HL-60 (cell line): Measurements from ENCODE around the gene CELA2B.

Experiments
- CTCF ChIP-seq: IDR thresholded peaks from one replicate; pipeline ENCODE4 v1.5.1; 2011; ENCODE audit warnings: low read length, control low read depth, inconsistent platforms; ENCODE audit not compliant: insufficient read depth
- GABPA ChIP-seq: IDR thresholded peaks from 2 replicates; pipeline ENCODE4 v1.6.1; 2012; ENCODE audit warnings: low read depth
- POLR2AphosphoS5 ChIP-seq: IDR thresholded peaks from 2 replicates; pipeline ENCODE4 v1.6.1; 2012; ENCODE audit warnings: low read depth
- REST ChIP-seq: IDR thresholded peaks from 2 replicates; pipeline ENCODE4 v1.6.1; 2012; ENCODE audit warnings: low read depth; ENCODE audit not compliant: insufficient replicate concordance
- SPI1 ChIP-seq: IDR thresholded peaks from 2 replicates; pipeline ENCODE4 v1.6.1; 2012; ENCODE audit warnings: low read depth, mild to moderate bottlenecking, borderline replicate concordance

- TF ChIP-seq POLR2AphosphoS5 (no peak), CTCF (no peak), REST (no peak), GABPA (no peak), SPI1 (no peak)
Observed at GRCh38 chr1:15540186-15540585, 64.3 kb downstream of the CELA2B start.
